Endothelial cell of umbilical vein (primary cell): ENCODE measurements around the gene FGD5. TPM values are rescaled to one million over a fixed set of nuclear protein-coding genes. Genes with fewer than 3 reads are reported as not detected.
A peak's percentile ranks its signal among the peaks of the same experiment; 100 is the strongest.

Experiments used
- BruUV-seq: library from RNA; stranded (reverse); fragments of 400-500 nt; replicated peaks from 2 replicates; lab custom pipeline; 2021; lab: Mats Ljungman, UMichigan
- CTCF ChIA-PET: fragments of 300-600, 350-600 bp; sonication (Branson Sonifier 250); formaldehyde crosslinking; loops from one replicate; lab custom pipeline; 2021; ENCODE audit warnings: antibody characterized with exemption, inconsistent platforms; lab: Charles Lee
- POLR2A ChIA-PET: fragments of 300-600, 350-600 bp; sonication (Branson Sonifier 250); formaldehyde crosslinking; loops from one replicate; lab custom pipeline; 2021; ENCODE audit warnings: antibody characterized with exemption, inconsistent platforms; lab: Charles Lee
- DNase-seq: peaks from one replicate; pipeline ENCODE4 v3.0.0-alpha.2; 2011; ENCODE audit warnings: low read depth, low spot score
- FAIRE-seq: peaks from 2 replicates; lab custom pipeline; 2011; peaks lifted over from hg19 to GRCh38; lab: Jason Lieb, UNC
- H2AFZ ChIP-seq: 2 replicates; pipeline ENCODE4 v1.6.0; 2012; ENCODE audit warnings: low read depth, low read length, control low read depth, inconsistent platforms
- H3K27ac ChIP-seq: 2 replicates; pipeline ENCODE4 v1.5.1; 2011; ENCODE audit warnings: low read depth, mild to moderate bottlenecking, control low read depth, low read length, moderate library complexity; ENCODE audit not compliant: insufficient read depth
- H3K27me3 ChIP-seq, 2 experiments: 2 replicates each; pipeline versions ENCODE4 v1.6.0 to v1.6.1; 2011; ENCODE audit warnings: low read length in 2 of 2, mixed read lengths in 1 of 2; ENCODE audit not compliant: control insufficient read depth in 2 of 2, insufficient read depth in 2 of 2
- H3K36me3 ChIP-seq, 2 experiments: 2 replicates in 1 of 2; 3 replicates in 1 of 2; pipeline ENCODE4 v1.5.1; 2011; ENCODE audit warnings: low read length in 2 of 2, mild to moderate bottlenecking in 1 of 2, moderate library complexity in 1 of 2; ENCODE audit not compliant: control insufficient read depth in 2 of 2, insufficient read depth in 2 of 2; ENCODE audit errors: extremely low read depth in 1 of 2
- H3K4me1 ChIP-seq: 3 replicates; pipeline ENCODE4 v1.5.1; 2011; ENCODE audit warnings: mild to moderate bottlenecking, low read length; ENCODE audit not compliant: control insufficient read depth, insufficient read depth; ENCODE audit errors: extremely low read depth
- H3K4me2 ChIP-seq: 2 replicates; pipeline ENCODE4 v1.6.1; 2011; ENCODE audit warnings: low read length, control low read depth, mixed read lengths; ENCODE audit not compliant: insufficient read depth
- H3K4me3 ChIP-seq, 3 experiments: fragments of 200-600 bp in 1 of 3; sonication (generic), shearing (Covaris generic) in 1 of 3; replicated peaks in 1 of 3; 2 replicates each; pipeline ENCODE4 v1.5.1; 2011 to 2016; ENCODE audit warnings: control low read depth in 3 of 3, low read length in 3 of 3, mild to moderate bottlenecking in 2 of 3, inconsistent platforms in 1 of 3, low read depth in 1 of 3, moderate library complexity in 1 of 3; ENCODE audit not compliant: insufficient read depth in 1 of 3
- H3K79me2 ChIP-seq: 2 replicates; pipeline ENCODE4 v1.6.0; 2012; ENCODE audit warnings: low read length, inconsistent platforms; ENCODE audit not compliant: control insufficient read depth, insufficient read depth
- H3K9ac ChIP-seq: replicated peaks from 2 replicates; pipeline ENCODE3; 2011; ENCODE audit warnings: low read length, control low read depth; ENCODE audit not compliant: insufficient read depth; ENCODE audit errors: extremely low read depth
- H3K9me1 ChIP-seq: replicated peaks from 3 replicates; pipeline ENCODE4 v1.6.0; 2011; ENCODE audit warnings: mild to moderate bottlenecking, low read length; ENCODE audit not compliant: control insufficient read depth, insufficient read depth; ENCODE audit errors: extremely low read depth
- H3K9me3 ChIP-seq: replicated peaks from 2 replicates; pipeline ENCODE4 v1.5.1; 2012; ENCODE audit warnings: low read length, inconsistent platforms; ENCODE audit not compliant: control insufficient read depth, insufficient read depth
- H4K20me1 ChIP-seq: replicated peaks from 2 replicates; pipeline ENCODE3; 2011; ENCODE audit warnings: mild to moderate bottlenecking, low read length; ENCODE audit not compliant: control insufficient read depth, insufficient read depth; ENCODE audit errors: extremely low read depth
- EZH2 ChIP-seq: IDR thresholded peaks from 2 replicates; pipeline ENCODE4 v1.6.1; 2012; ENCODE audit warnings: borderline replicate concordance, low read depth, mild to moderate bottlenecking, moderate library complexity, low read length, inconsistent platforms; ENCODE audit not compliant: severe bottlenecking
- FOS ChIP-seq: IDR thresholded peaks from 2 replicates; pipeline ENCODE4 v1.6.1; 2011; ENCODE audit warnings: mild to moderate bottlenecking, low read length, moderate library complexity, borderline replicate concordance; ENCODE audit not compliant: insufficient read depth
- GATA2 ChIP-seq: IDR thresholded peaks from 2 replicates; pipeline ENCODE4 v1.7.0; 2011; ENCODE audit warnings: low read depth, mild to moderate bottlenecking, moderate library complexity, mixed read lengths, low read length; ENCODE audit not compliant: insufficient read length, insufficient read depth
- JUN ChIP-seq: IDR thresholded peaks from 2 replicates; pipeline ENCODE4 v1.6.1; 2011; ENCODE audit warnings: borderline replicate concordance, low read depth; ENCODE audit not compliant: insufficient read length, insufficient read depth
- MYC ChIP-seq: IDR thresholded peaks from one replicate; pipeline ENCODE4 v1.6.1; 2011; ENCODE audit warnings: mild to moderate bottlenecking, low read depth, low read length
- POLR2A ChIP-seq: IDR thresholded peaks from 2 replicates; pipeline ENCODE4 v1.6.1; 2012; ENCODE audit warnings: low read depth, mild to moderate bottlenecking, control low read depth, low read length
- POLR2AphosphoS5 ChIP-seq: IDR thresholded peaks from 2 replicates; pipeline ENCODE4 v1.6.1; 2012; ENCODE audit warnings: low read depth, mild to moderate bottlenecking, control low read depth, low read length, moderate library complexity; ENCODE audit not compliant: insufficient read depth
- dilution Hi-C: fragments of 300-500 bp; cut with MboI; formaldehyde crosslinking; loops from one replicate; pipeline ENCODE4 v1.15.0; 2019; ENCODE audit warnings: low sequenced_read_pairs; ENCODE audit not compliant: extremely low pct_ligation_motif_present
- intact Hi-C: fragments of 100-400 bp; cut with micrococcal nuclease; formaldehyde crosslinking; loops from one replicate; pipeline ENCODE4 v1.10.0; 2022
- polyA plus RNA-seq, 4 experiments: library from polyadenylated mRNA; depleted of rRNA in 3 of 4; stranded (reverse) in 3 of 4; unstranded in 1 of 4; fragments of >200 nt; gene quantifications; 2 replicates each; pipeline versions ENCODE4 v1.2.1 to v1.2.3, GENCODE V29; 2011 to 2012; ENCODE audit warnings: missing spikeins in 1 of 4
- total RNA-seq: library from RNA; stranded (reverse); gene quantifications from 2 replicates; pipeline ENCODE4 v1.2.3, GENCODE V29; 2021
- TF ChIP-seq, protein P1 (sequence below): IDR thresholded peaks from 2 replicates; pipeline ENCODE4 v1.6.1; 2011; ENCODE audit not compliant: insufficient read depth, insufficient read length
- TF ChIP-seq, protein P2 (sequence below), 2 donors: IDR thresholded peaks; 1 replicate in 1 of 2; 2 replicates in 1 of 2; pipeline ENCODE4 v1.5.1; 2011; ENCODE audit warnings: low read length in 2 of 2, mild to moderate bottlenecking in 2 of 2, moderate library complexity in 2 of 2, control low read depth in 1 of 2, inconsistent platforms in 1 of 2, low read depth in 1 of 2; ENCODE audit not compliant: insufficient read depth in 1 of 2; ENCODE audit errors: extremely low read depth in 1 of 2

The FGD5 gene
- total and polyA plus RNA-seq, 2 donors (not counting 3 experiments of a cell fraction or from before 2014, with no cell fraction given) = 49.6 to 134 TPM

DNA sequence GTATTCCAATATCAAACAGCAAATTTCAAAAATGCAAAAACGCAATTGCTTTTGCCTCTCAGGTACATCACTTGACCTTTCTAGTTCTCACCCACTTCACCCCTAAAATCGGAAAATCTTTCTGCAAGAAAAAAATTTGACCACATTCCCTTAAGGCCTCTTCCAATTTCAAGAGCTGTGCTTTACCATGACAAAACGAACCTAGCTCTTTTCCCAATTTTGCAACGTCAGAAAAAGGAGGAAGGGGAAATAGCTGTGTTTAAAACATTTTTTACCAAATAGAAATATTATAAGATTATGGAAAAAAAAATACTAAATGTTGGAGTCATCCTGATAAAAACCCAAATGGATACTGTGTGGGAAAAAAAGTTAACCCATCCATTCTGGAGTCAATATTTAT, 127.5 kb downstream of the FGD5 start:
- FAIRE-seq = no peak
- dilution Hi-C loops = no loop called here
- TF ChIP-seq, protein P1, sequence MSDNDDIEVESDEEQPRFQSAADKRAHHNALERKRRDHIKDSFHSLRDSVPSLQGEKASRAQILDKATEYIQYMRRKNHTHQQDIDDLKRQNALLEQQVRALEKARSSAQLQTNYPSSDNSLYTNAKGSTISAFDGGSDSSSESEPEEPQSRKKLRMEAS = no peak
- Histone ChIP-seq H3K36me3 (peaks cover 4 to 5% of the 10 kb centered on the region in 2 experiments), H3K79me2 (peaks cover 59% of the 10 kb centered on the region), H2AFZ (no peak overlapping the region), H3K9me1 (no peaks in the 10 kb centered on the region), H3K9ac (peak overlapping the region; percentile 99), H3K4me3 (peak overlapping the region; percentile 48 to 87 (median 75)), H3K27ac (peak overlapping the region; percentile 99), H4K20me1 (peaks cover 4% of the 10 kb centered on the region), H3K27me3 (no peaks in the 10 kb centered on the region), H3K9me3 (no peaks in the 10 kb centered on the region), H3K4me1 (peaks cover 38% of the 10 kb centered on the region), H3K4me2 (peak overlapping the region; percentile 93)
- ChIA-PET POLR2A (no interaction called here), CTCF (interaction anchor here (0.8 to 1.3 kb wide), 3 partner anchors 9 to 49 kb away, joined by 3 read pairs; no protein-coding TSS in a partner anchor)
- BruUV-seq = TSS peak; percentile 25
- intact Hi-C loops = loop anchor here (10.0 kb wide), 1 partner anchor 801 kb away; no protein-coding TSS in a partner anchor
- no peak for DNase-seq

DNA sequence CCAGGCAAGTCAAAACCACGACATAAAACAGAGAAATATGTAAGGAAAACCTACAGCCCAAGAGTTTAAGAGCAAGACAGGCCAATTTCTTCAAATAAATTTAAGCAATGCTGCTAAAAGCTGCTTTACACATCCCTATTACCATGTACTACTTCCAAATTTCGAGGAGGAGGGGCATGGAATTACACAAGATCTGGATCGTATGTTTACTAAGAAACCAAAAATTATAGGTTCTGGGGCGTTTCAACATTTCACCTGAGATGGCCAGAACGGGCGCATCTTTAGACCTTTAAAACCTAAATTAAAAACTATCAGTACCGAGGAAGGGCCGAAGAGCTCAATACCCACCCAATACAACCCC, 128.0 kb downstream of the FGD5 start:
- no peaks in the 10 kb centered on the region for H3K9me3 ChIP-seq
- DNase-seq (no peak), FAIRE-seq (no peak)
- H3K9ac ChIP-seq = peak overlapping the region; percentile 99
- no TSS peak for BruUV-seq
- peaks cover 63% of the 10 kb centered on the region for H3K79me2 ChIP-seq
- no peaks in the 10 kb centered on the region for H3K9me1 ChIP-seq
- H3K4me2 ChIP-seq = peak overlapping the region; percentile 93
- H3K4me1 ChIP-seq = peaks cover 38% of the 10 kb centered on the region
- no peak for TF ChIP-seq EZH2
- TF ChIP-seq, protein P1 = no peak
- TF ChIP-seq GATA2 = no peak
- TF ChIP-seq, protein P2, sequence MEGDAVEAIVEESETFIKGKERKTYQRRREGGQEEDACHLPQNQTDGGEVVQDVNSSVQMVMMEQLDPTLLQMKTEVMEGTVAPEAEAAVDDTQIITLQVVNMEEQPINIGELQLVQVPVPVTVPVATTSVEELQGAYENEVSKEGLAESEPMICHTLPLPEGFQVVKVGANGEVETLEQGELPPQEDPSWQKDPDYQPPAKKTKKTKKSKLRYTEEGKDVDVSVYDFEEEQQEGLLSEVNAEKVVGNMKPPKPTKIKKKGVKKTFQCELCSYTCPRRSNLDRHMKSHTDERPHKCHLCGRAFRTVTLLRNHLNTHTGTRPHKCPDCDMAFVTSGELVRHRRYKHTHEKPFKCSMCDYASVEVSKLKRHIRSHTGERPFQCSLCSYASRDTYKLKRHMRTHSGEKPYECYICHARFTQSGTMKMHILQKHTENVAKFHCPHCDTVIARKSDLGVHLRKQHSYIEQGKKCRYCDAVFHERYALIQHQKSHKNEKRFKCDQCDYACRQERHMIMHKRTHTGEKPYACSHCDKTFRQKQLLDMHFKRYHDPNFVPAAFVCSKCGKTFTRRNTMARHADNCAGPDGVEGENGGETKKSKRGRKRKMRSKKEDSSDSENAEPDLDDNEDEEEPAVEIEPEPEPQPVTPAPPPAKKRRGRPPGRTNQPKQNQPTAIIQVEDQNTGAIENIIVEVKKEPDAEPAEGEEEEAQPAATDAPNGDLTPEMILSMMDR (IDR thresholded peaks at IDR 0.05; ENCODE audit: extremely low read depth in 1 of 2, insufficient read depth in 1 of 2, low read depth in 1 of 2, low read length in 2 of 2) = no peak
- TF ChIP-seq POLR2A = no peak
- no peak for TF ChIP-seq JUN
- TF ChIP-seq FOS = no peak
- no peak for TF ChIP-seq MYC
- TF ChIP-seq POLR2AphosphoS5 = no peak
- CTCF ChIA-PET = interaction anchor here (0.6 to 1.3 kb wide), 4 partner anchors 9 to 75 kb away, joined by 3 read pairs; no protein-coding TSS in a partner anchor
- peak overlapping the region; percentile 48 to 87 (median 75) for H3K4me3 ChIP-seq
- H3K27me3 ChIP-seq = no peaks in the 10 kb centered on the region
- peak overlapping the region; percentile 25 for H2AFZ ChIP-seq
- peak overlapping the region; percentile 99 for H3K27ac ChIP-seq
- POLR2A ChIA-PET = no interaction called here
- intact Hi-C loops (loop anchor here (1.0 to 10.0 kb wide), 2 partner anchors 295 to 802 kb away; partner anchors contain the start of gene CCDC174), dilution Hi-C loops (no loop called here)
- H3K36me3 ChIP-seq = peaks cover 4 to 5% of the 10 kb centered on the region in 2 experiments
- H4K20me1 ChIP-seq = peaks cover 4% of the 10 kb centered on the region
